GM13976 (cell line): ENCODE data around the gene RBBP8.

Experiments
- DNase-seq: peaks from one replicate; pipeline ENCODE4 v3.0.0; 2012; ENCODE audit warnings: low spot score
- in situ Hi-C: fragments of 300-500 bp; cut with MboI; formaldehyde crosslinking; loops from one replicate; pipeline ENCODE4 v1.12.0; 2022; ENCODE audit warnings: low sequenced_read_pairs, mixed read lengths, inconsistent platforms; ENCODE audit not compliant: unreplicated experiment
- TF ChIP-seq, protein P1 (sequence below): IDR thresholded peaks from 2 replicates; pipeline ENCODE4 v1.5.1; 2012; ENCODE audit warnings: borderline replicate concordance, mild to moderate bottlenecking; ENCODE audit not compliant: insufficient read depth; ENCODE audit errors: extremely low read depth, missing control alignments, control extremely low read depth

Gene RBBP8

DNA sequence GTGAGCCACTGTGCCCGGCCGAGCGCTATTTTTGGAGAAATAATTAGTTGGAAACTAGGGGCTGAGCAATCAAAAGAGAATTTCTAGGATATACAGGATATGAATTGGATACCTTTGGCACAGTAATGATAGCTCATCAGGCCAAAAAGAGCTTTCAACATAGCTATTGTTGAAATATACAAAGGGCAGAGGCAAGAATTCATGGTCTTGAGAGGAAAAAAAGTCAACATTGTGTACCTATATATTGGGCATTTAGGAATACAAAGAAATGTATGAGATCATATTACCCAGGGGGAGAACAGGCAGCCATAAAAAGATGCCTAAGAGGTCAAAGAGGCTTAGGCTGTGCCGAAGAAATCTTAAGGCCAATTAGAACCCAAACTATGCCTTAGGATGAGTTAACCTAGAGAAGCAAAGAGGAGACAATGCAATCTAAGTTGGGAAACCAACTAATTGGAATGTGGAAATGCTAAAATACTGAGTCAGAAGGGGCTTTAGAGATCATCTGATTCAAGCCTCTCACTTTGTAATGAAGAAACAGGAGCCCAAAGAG is 99.0 kb downstream of the RBBP8 start:
- TF ChIP-seq, protein P1, sequence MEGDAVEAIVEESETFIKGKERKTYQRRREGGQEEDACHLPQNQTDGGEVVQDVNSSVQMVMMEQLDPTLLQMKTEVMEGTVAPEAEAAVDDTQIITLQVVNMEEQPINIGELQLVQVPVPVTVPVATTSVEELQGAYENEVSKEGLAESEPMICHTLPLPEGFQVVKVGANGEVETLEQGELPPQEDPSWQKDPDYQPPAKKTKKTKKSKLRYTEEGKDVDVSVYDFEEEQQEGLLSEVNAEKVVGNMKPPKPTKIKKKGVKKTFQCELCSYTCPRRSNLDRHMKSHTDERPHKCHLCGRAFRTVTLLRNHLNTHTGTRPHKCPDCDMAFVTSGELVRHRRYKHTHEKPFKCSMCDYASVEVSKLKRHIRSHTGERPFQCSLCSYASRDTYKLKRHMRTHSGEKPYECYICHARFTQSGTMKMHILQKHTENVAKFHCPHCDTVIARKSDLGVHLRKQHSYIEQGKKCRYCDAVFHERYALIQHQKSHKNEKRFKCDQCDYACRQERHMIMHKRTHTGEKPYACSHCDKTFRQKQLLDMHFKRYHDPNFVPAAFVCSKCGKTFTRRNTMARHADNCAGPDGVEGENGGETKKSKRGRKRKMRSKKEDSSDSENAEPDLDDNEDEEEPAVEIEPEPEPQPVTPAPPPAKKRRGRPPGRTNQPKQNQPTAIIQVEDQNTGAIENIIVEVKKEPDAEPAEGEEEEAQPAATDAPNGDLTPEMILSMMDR, result no peak
- no peak for DNase-seq
- in situ Hi-C loops, result no loop called here

DNA sequence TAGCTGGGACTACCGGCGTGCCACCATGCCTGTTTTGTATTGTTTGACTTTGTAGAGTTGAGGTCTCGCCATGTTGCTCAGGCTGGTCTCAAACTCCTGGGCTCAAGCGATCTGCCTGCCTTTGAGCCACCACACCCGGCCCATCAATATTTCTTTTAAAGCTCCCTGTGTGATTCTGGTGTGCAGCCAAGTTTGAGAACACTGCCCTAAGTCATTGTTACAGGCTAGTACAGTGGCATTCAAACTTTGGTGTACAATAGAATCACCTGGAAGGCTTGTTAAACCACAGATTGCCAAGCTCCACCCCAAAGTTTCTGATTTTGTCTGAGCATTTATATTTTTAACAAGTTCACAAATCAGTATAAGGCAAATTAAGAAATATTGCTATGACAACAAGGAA is 99.9 kb downstream of the RBBP8 start:
- no peak for DNase-seq
- in situ Hi-C loops, result no loop called here
- TF ChIP-seq, protein P1, result no peak

DNA sequence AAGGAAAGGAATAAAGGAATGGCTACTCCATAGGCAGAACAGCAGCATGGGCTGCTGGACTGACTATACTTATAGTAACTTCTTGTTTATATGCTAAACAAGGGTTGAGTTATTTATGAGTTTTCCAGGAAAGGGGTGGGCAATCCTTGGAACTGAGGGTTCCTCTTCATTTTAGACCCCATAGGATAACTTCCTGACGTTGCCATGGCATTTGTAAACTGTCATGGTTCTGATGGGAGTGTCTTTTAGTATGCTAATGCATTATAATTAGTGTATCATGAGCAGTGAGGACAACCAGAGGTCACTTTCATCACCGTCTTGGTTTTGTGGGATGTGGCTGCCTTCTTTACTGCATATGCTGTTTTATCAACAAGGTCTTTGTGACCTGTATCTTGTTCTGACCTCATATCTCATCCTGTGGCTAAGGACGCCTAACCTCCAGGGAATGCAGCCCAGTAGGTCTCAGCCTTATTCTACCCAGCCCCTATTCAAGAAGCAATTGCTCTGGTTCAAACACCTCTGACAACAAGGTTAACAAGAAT is 103.6 kb downstream of the RBBP8 start:
- no peak for DNase-seq
- in situ Hi-C loops, result no loop called here
- TF ChIP-seq, protein P1, result no peak

DNA sequence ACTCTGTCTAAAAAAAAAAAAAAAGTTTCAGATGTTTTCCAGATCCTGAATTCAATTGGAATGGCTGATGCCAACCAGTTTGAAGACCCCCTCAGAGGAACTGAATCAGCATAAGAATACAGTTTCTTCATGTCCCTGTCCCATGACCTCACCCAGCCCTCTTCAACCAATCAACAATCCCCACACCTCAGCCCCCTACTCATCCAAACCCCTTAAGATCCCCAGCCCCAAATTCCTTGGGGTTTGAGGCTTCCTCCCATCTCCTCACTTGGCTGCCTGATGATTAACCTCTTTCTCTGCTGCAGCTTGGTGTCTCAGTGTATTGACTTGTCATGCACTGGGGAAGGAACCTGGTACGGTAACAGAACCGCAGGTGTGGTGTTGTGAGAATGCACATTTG is 104.5 kb downstream of the RBBP8 start:
- TF ChIP-seq, protein P1, result no peak
- in situ Hi-C loops, result no loop called here
- DNase-seq, result no peak

DNA sequence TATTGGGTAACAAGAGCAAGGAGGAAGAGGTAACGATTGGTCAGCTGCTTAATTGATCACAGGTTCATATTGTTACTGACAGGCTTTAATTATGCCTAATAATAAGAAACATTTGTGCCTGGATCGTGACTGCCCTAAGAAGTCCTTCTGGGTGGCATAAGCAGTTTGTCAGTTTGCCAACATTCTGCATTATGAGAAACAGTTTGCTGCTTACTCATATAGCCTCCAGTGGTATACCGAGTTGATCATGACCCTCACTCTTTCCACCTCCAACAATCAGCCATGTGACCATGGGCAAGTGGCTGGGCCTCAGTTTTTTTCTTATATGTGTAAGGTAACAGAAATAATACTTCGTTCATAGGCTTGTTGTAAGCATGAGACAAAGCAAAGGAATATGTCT is 105.6 kb downstream of the RBBP8 start:
- TF ChIP-seq, protein P1, result no peak
- DNase-seq, result no peak
- in situ Hi-C loops, result no loop called here

DNA sequence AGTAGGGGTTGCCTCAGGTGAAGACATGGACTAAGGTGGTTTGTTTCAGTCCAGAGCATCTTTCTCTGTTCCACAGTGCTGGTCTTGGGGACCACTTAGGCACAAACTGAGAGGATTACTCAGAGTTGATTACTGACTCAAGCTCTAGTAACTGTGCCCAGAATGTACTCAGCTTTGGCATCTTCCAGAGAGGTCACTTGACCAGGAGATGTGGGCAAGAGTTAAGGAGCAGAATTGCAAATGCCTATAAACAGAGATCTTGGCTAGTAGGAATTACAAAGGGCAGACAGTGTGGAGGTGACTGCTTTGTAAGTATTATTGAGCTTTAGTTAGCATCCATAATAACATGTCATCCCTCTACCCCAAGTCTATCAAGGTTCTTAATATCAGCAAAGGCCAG is 109.0 kb downstream of the RBBP8 start:
- in situ Hi-C loops, result no loop called here
- TF ChIP-seq, protein P1, result no peak
- DNase-seq, result no peak
